ENCODE data around the gene USF2.

DNA sequence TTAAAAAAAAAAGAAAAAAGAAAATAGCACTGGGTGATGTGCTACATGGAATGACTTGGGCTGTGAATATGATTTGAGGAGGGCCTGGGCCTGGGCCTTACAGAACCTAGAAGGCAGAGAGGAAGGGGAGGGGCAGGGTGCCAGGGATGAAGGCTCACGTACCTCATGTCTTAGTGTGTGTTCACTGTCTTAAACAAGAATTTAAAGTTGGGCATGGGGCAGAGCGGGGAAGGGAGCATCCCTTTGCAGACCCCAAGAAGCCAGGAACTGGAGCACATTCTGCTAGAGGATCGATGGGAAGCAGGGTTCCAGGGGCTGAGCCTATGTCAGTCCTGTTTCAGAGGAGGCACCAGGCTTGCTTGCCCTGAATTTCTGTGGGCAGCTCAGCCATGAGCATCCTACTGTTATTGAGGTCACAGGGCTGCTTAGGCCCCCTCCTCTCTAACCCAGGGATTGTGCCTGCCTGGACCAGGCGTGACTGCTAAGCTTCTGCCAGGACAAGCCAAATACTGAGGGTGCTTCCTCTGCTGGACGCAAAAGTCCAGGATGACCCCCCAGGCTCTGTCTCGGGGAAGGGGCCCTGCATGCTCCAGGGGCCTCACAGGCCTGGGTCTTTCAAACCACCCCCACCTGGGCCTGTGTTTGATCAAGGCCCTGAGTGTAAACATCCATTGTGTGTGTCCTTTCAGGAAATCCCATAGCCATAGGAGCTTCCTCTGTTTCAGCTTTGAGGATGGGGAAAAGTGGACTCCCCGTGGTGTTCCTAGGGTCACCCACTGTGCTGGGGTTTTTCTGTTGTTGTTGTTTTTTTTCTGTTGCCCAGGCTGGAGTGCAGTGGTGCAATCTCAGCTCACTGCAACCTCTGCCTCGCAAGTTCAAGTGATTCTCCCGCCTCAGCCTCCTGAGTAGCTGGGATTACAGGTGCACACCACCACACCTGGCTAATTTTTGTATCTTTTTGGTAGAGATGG lies 15.2 kb upstream of the USF2 start:
- TF ChIP-seq, protein P1, sequence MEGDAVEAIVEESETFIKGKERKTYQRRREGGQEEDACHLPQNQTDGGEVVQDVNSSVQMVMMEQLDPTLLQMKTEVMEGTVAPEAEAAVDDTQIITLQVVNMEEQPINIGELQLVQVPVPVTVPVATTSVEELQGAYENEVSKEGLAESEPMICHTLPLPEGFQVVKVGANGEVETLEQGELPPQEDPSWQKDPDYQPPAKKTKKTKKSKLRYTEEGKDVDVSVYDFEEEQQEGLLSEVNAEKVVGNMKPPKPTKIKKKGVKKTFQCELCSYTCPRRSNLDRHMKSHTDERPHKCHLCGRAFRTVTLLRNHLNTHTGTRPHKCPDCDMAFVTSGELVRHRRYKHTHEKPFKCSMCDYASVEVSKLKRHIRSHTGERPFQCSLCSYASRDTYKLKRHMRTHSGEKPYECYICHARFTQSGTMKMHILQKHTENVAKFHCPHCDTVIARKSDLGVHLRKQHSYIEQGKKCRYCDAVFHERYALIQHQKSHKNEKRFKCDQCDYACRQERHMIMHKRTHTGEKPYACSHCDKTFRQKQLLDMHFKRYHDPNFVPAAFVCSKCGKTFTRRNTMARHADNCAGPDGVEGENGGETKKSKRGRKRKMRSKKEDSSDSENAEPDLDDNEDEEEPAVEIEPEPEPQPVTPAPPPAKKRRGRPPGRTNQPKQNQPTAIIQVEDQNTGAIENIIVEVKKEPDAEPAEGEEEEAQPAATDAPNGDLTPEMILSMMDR (IDR thresholded peaks at IDR 0.05): no peak
- no peak for TF ChIP-seq POLR2A (IDR thresholded peaks at IDR 0.05)
